OCI-LY3 (cell line): Measurements from ENCODE around the gene ABCD3.
"Not testable (repeated sequence)": the region's sequence is repeated elsewhere in the genome, so short reads cannot be mapped to it uniquely, and the experiment has no call there.

ENCODE experiments used
- CTCF ChIP-seq: fragments of 200-600, 300-600 bp; sonication (generic); IDR thresholded peaks from 2 replicates; pipeline ENCODE4 v1.5.1; 2014; ENCODE audit warnings: antibody characterized with exemption, low read length, low read depth
- EZH2phosphoT487 ChIP-seq: fragments of 200-600 bp; shearing (Covaris generic); IDR thresholded peaks from 2 replicates; pipeline ENCODE4 v1.6.1; 2018; ENCODE audit warnings: antibody characterized with exemption, mixed run types, low read depth

- TF ChIP-seq CTCF, EZH2phosphoT487: not testable (repeated sequence)
Observed at GRCh38 chr1:94426485-94426870, 8.3 kb downstream of the ABCD3 start.
